HG02588 (cell line): ENCODE data around the gene MPDZ.

ENCODE experiments used
- ATAC-seq: cut with Tn5 transposase; IDR thresholded peaks from one replicate; pipeline ENCODE4 v1.9.1; 2021; ENCODE audit warnings: mild to moderate bottlenecking, moderate library complexity; ENCODE audit not compliant: unreplicated experiment

Gene MPDZ

GRCh38 chr9:13279284-13280141 lies at the start of gene MPDZ:
TSS of gene MPDZ (minus strand) at chr9:13279692. CDS start at chr9:13250315, 29,377 bp downstream.
- ATAC-seq, result no peak

- no peak for ATAC-seq
Observed at GRCh38 chr9:13324988-13325387, 45.5 kb upstream of the MPDZ start.

- ATAC-seq, result no peak
Observed at GRCh38 chr9:13322828-13323550, 43.5 kb upstream of the MPDZ start.

- ATAC-seq, result no peak
Observed at GRCh38 chr9:13318027-13318426, 38.5 kb upstream of the MPDZ start.

- ATAC-seq, result no peak
Observed at GRCh38 chr9:13296972-13297371, 17.5 kb upstream of the MPDZ start.

- ATAC-seq, result no peak
Observed at GRCh38 chr9:13295556-13295955, 16.1 kb upstream of the MPDZ start.

GRCh38 chr9:13292782-13293181 lies 13.3 kb upstream of the MPDZ start:
- ATAC-seq, result no peak

GRCh38 chr9:13292158-13292557 lies 12.7 kb upstream of the MPDZ start:
- ATAC-seq, result no peak

- no peak for ATAC-seq
Observed at GRCh38 chr9:13291718-13292117, 12.2 kb upstream of the MPDZ start.

GRCh38 chr9:13284011-13284410 lies 4.5 kb upstream of the MPDZ start:
- no peak for ATAC-seq

- ATAC-seq, result no peak
Observed at GRCh38 chr9:13282998-13283397, 3.5 kb upstream of the MPDZ start.

GRCh38 chr9:13281356-13282016 lies 2.0 kb upstream of the MPDZ start:
- ATAC-seq, result no peak

- no peak for ATAC-seq
Observed at GRCh38 chr9:13278368-13279246, 885 bp downstream of the MPDZ start.

- no peak for ATAC-seq
Observed at GRCh38 chr9:13278023-13278367, 1.5 kb downstream of the MPDZ start.

GRCh38 chr9:13274886-13275641 lies 4.4 kb downstream of the MPDZ start:
- ATAC-seq, result no peak

GRCh38 chr9:13270734-13271133 lies 8.8 kb downstream of the MPDZ start:
- no peak for ATAC-seq

- ATAC-seq, result no peak
Observed at GRCh38 chr9:13269589-13270452, 9.7 kb downstream of the MPDZ start.

- ATAC-seq, result no peak
Observed at GRCh38 chr9:13268469-13268868, 11.0 kb downstream of the MPDZ start.

GRCh38 chr9:13267743-13268142 lies 11.7 kb downstream of the MPDZ start:
- ATAC-seq, result no peak
